ENCODE results near the gene BET1. TPM values are rescaled to one million over a fixed set of nuclear protein-coding genes. Genes with fewer than 3 reads are reported as not detected.

BET1 gene
- total RNA-seq, 1 experiment from 2014 or later, result 54.4 TPM

DNA sequence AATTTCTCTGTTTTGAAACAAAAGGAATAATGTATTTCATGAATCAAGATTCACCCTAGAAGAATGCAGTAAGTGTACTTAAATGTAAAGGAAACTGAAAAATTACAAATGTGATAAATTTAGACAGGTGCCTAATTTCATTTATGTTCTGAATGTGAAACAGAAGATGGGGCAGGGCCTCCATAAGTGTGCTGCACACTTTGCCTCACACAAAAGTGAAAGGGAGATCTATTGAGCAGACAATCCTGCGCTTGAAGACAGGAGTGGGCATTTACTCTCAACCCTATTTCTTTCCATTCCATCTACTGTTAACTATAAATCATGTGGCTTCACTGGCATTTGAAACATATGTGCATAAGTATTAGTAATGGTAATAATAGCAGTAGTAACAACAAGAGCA lies 46.4 kb downstream of the BET1 start:
- ChIA-PET CTCF (interaction anchor here (0.7 to 0.8 kb wide), 2 partner anchors 43 to 776 kb away, joined by 3 read pairs; no protein-coding TSS in a partner anchor), POLR2A (no interaction called here)
- Mint-ChIP-seq H3K9me3 (ENCODE audit: unreplicated experiment) (no peaks in the 10 kb centered on the region), H3K36me3 (ENCODE audit: insufficient read depth, unreplicated experiment) (no peaks in the 10 kb centered on the region), H3K4me3 (ENCODE audit: unreplicated experiment) (no peak overlapping the region), H3K27ac (ENCODE audit: low read depth, unreplicated experiment) (no peak overlapping the region), H3K27me3 (ENCODE audit: insufficient read depth, unreplicated experiment) (no peaks in the 10 kb centered on the region), H3K4me1 (ENCODE audit: insufficient read depth, unreplicated experiment) (no peaks in the 10 kb centered on the region)
- intact Hi-C loops (cut with micrococcal nuclease), result no loop called here
- no TSS peak for BruUV-seq (replicated peaks)
- TF ChIP-seq, protein P1, sequence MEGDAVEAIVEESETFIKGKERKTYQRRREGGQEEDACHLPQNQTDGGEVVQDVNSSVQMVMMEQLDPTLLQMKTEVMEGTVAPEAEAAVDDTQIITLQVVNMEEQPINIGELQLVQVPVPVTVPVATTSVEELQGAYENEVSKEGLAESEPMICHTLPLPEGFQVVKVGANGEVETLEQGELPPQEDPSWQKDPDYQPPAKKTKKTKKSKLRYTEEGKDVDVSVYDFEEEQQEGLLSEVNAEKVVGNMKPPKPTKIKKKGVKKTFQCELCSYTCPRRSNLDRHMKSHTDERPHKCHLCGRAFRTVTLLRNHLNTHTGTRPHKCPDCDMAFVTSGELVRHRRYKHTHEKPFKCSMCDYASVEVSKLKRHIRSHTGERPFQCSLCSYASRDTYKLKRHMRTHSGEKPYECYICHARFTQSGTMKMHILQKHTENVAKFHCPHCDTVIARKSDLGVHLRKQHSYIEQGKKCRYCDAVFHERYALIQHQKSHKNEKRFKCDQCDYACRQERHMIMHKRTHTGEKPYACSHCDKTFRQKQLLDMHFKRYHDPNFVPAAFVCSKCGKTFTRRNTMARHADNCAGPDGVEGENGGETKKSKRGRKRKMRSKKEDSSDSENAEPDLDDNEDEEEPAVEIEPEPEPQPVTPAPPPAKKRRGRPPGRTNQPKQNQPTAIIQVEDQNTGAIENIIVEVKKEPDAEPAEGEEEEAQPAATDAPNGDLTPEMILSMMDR (IDR thresholded peaks at IDR 0.05; ENCODE audit: unreplicated experiment), result no peak
- no peak for DNase-seq (ENCODE audit: unreplicated experiment)

DNA sequence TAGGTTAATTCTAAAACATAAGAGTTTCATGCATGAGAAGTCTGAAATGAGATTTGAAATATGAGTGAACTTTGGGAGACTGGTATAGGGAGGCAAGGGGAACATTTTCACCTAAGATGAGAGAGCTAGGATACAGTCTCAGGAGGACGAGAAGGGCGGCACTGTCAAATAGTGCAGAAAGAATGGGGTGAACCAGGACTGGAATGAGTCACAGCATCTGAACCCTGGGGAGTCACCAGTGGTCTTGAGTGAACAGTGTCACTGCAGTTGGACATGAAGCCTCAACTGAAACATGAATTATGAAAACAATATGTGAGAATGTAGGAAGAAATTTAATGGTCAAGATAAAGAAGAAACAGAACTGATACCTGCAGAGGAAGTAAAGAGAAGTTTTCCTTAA lies 48.9 kb downstream of the BET1 start:
- H3K27me3 Mint-ChIP-seq (ENCODE audit: insufficient read depth, unreplicated experiment), result no peaks in the 10 kb centered on the region
- H3K27ac Mint-ChIP-seq (ENCODE audit: low read depth, unreplicated experiment), result no peak overlapping the region
- no TSS peak for BruUV-seq (replicated peaks)
- H3K36me3 Mint-ChIP-seq (ENCODE audit: insufficient read depth, unreplicated experiment), result no peaks in the 10 kb centered on the region
- H3K9me3 Mint-ChIP-seq (ENCODE audit: unreplicated experiment), result no peaks in the 10 kb centered on the region
- POLR2A ChIA-PET, result no interaction called here
- no peak overlapping the region for H3K4me3 Mint-ChIP-seq (ENCODE audit: unreplicated experiment)
- TF ChIP-seq, protein P1 (IDR thresholded peaks at IDR 0.05; ENCODE audit: unreplicated experiment), result no peak
- no peak for DNase-seq (ENCODE audit: unreplicated experiment)
- intact Hi-C loops (cut with micrococcal nuclease), result no loop called here
- H3K4me1 Mint-ChIP-seq (ENCODE audit: insufficient read depth, unreplicated experiment), result no peaks in the 10 kb centered on the region
- CTCF ChIA-PET, result no interaction called here

DNA sequence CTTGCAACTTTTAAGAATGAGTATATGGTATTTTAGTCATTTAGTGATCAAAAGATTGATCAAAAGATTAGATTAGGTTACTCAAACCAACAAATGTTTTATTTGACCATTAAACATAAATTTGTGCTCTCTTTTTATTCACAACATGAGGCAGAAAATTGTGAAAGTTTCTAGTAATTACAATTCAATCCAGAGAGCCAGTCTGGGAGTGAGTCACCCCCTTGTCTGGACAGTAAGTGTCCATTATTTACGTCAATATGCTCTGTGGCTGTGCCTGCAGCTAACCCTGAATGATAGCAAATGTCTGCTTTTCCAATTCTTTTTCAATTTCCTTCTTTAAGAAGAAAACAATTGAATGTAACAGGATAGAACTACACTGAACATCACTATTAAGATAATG lies 54.7 kb downstream of the BET1 start:
- H3K4me1 Mint-ChIP-seq (ENCODE audit: insufficient read depth, unreplicated experiment), result no peaks in the 10 kb centered on the region
- ChIA-PET CTCF (interaction anchor here (0.5 to 0.8 kb wide), 3 partner anchors 17 to 138 kb away, joined by 3 to 5 read pairs (median 3); no protein-coding TSS in a partner anchor), POLR2A (interaction anchor here (0.6 kb wide), 1 partner anchor 123 kb away, joined by 3 read pairs; no protein-coding TSS in a partner anchor)
- peak; percentile 68 for DNase-seq (ENCODE audit: unreplicated experiment)
- BruUV-seq (replicated peaks), result no TSS peak
- H3K27ac Mint-ChIP-seq (ENCODE audit: low read depth, unreplicated experiment), result peak overlapping the region; percentile 58
- H3K36me3 Mint-ChIP-seq (ENCODE audit: insufficient read depth, unreplicated experiment), result no peaks in the 10 kb centered on the region
- intact Hi-C loops (cut with micrococcal nuclease), result no loop called here
- H3K9me3 Mint-ChIP-seq (ENCODE audit: unreplicated experiment), result no peaks in the 10 kb centered on the region
- TF ChIP-seq, protein P1 (IDR thresholded peaks at IDR 0.05; ENCODE audit: unreplicated experiment), result no peak
- no peaks in the 10 kb centered on the region for H3K27me3 Mint-ChIP-seq (ENCODE audit: insufficient read depth, unreplicated experiment)
- H3K4me3 Mint-ChIP-seq (ENCODE audit: unreplicated experiment), result no peak overlapping the region

DNA sequence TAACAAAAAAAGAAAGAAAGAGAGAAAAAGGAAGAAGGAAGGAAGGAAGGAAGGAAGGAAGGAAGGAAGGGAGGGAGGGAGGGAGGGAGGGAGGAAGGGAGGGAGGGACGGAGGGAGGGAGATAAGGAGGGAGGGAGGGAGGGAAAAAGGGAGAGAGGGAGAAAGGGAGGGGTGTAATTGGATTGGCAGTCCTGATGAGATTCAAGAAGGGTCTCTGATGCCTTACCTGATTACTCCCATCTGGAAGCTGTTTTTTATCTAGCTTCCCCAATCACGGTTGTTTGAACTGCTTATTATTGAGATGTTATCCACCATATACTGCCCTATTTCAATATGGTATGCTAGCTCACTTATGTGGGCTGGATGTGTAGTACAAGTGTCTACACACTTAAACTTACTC lies 55.3 kb downstream of the BET1 start:
- H3K27me3 Mint-ChIP-seq (ENCODE audit: insufficient read depth, unreplicated experiment), result no peaks in the 10 kb centered on the region
- peak overlapping the region; percentile 58 for H3K27ac Mint-ChIP-seq (ENCODE audit: low read depth, unreplicated experiment)
- TF ChIP-seq, protein P1 (IDR thresholded peaks at IDR 0.05; ENCODE audit: unreplicated experiment), result no peak
- no peaks in the 10 kb centered on the region for H3K9me3 Mint-ChIP-seq (ENCODE audit: unreplicated experiment)
- BruUV-seq (replicated peaks), result no TSS peak
- DNase-seq (ENCODE audit: unreplicated experiment), result no peak
- H3K4me1 Mint-ChIP-seq (ENCODE audit: insufficient read depth, unreplicated experiment), result no peaks in the 10 kb centered on the region
- intact Hi-C loops (cut with micrococcal nuclease), result no loop called here
- POLR2A ChIA-PET, result no interaction called here
- CTCF ChIA-PET, result interaction anchor here (0.6 kb wide), 1 partner anchor 36 kb away, joined by 3 read pairs; no protein-coding TSS in a partner anchor
- no peak overlapping the region for H3K4me3 Mint-ChIP-seq (ENCODE audit: unreplicated experiment)
- no peaks in the 10 kb centered on the region for H3K36me3 Mint-ChIP-seq (ENCODE audit: insufficient read depth, unreplicated experiment)

Data from MCF 10A (cell line).